Measurements from ENCODE around the gene ZBTB7B.

Gene ZBTB7B

DNA sequence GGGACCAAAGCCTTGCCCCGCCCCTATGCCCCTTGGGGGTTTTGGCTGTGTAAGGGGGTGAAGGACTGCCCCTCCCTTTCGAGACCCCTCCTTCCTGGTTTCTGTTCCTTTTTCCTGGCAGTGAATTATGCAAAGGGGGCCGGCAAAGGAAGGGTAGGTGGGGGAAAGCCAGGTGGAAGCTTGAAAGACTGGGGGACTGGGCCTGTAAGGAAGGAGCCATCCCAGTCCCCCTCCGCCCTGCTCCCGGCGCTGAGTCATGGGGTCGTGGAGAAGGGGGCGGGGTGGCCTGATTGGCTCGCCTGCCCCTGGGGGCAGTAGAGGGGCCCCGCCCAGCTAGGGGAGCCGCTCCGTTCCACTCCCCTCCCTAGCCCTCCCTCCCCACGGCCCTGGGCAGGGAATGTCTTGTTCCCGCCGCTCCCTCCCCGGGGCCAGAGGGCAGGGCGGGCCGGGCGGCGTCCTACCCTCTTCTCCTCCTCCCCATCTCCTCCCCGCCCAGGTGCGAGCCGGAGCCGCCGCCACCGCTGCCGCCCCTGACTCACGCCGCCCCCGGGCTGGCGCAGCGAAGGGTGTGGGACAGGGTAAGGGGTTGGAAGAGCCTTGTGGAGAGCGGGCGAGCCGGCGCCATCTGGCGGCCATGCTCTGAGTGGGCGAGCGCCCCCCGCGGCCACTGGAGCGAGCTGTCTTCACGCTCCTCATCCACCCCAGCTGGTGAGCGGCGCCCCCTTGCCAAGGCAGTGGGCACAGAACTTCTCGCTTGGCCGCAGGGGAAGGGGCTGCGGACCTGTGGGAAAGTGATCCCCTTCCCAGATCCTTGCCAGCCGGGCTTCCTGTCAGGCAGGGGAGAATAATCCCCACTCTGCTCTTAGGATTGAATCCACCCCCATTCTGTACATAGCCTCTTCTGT is 14.7 kb downstream of the ZBTB7B start:
- DNase-seq (ENCODE audit: low spot score) = peak; percentile 89

GRCh38 chr1:155017946-155018316 is 15.3 kb downstream of the ZBTB7B start:
- no peak for DNase-seq (ENCODE audit: low spot score)

- DNase-seq (ENCODE audit: low spot score) = no peak
Observed at GRCh38 chr1:155018617-155019348, 16.2 kb downstream of the ZBTB7B start.

DNA sequence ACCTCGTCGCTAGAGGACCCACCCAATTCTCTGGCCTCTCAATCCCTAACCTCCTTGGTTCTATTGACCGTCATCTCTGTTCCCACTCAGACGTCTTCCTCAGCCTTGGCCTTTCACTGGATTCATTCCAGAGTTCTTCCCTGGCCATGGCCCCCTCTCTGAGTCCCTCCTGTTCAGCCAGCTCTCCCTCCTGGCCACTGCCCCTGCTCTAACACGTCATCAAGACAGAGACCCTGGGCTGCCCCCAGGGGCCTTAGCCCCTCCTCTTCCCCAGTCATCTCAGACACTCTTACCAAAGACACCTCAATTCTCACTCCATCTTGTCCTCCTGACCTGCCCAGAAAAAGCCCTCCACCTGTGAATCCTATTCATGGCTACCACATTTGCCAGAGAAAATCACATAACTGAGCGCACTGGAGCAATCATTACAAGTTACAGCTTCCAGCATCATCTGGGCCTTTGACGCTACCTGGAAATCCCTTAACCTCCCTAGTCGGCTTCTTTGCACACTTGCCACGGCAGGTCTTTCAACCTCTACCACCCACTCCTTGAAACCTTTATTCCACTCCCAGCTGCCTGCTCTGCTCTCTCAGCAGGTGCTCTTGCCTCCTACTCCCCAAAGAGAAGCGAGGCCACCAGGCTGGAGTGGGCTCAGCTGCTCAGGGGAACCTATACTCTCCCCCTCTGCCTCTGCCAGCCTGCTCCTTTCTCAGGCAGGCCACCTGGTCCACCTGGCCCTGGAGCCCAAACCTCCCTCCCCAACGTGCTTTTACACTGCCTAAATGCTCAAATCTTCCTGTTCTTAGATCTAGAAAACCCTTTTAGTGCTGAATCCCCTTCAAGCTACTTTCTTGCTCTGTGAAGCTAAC is 17.0 kb downstream of the ZBTB7B start:
- no peak for DNase-seq (ENCODE audit: low spot score)

DNA sequence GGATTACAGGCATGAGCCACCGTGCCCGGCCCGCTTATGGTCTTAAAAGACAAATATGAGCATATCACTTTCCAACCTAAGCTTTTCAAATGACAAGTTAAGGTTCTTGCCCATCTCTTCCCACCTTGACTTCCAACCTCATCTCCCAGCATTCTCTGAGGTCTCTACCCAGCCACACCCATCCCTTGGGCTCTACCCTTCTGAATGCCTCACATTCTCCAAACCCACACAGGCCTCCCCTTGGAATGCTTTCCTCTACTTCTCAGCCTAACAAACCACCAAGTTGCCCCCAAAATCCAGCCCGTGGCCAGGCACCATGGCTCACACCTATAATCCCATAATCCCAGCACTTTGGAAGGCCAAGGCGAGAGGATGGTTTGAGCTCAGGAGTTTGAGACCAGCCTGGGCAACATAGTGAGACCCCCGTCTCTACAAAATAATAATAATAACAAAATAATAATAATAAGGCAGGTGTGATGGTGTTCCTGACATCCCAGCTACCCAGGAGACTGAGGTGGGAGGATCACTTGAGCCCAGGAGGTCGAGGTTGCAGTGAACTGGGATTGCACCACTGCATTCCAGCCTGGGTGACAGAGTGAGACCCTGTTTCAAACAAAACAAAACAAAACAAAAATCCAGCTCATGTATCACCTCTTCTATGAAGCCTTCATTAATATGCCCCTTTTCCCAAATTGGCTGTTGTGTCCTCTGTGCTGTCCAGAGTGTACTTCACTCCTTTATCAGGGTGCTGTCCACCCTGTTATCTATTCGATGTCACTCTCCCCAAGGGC is 19.7 kb downstream of the ZBTB7B start:
- DNase-seq (ENCODE audit: low spot score) = no peak

DNA sequence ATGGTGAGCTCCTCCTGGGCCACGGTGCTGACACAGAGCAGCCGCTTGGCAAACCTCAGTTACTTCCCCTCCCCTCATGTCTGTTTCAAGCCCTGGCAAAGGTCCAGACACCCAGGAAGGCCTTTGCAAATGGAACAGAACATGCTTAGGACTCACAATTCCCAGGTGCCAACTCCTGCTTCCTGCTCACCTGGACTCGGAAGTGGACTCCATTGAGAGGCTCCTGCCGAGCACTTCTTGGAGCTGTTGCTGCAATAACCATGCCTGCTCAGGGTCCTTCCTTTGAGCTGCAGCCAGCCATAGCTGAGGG is 20.3 kb downstream of the ZBTB7B start:
- DNase-seq (ENCODE audit: low spot score) = no peak

GRCh38 chr1:155023627-155024026 is 21.0 kb downstream of the ZBTB7B start:
- no peak for DNase-seq (ENCODE audit: low spot score)

DNA sequence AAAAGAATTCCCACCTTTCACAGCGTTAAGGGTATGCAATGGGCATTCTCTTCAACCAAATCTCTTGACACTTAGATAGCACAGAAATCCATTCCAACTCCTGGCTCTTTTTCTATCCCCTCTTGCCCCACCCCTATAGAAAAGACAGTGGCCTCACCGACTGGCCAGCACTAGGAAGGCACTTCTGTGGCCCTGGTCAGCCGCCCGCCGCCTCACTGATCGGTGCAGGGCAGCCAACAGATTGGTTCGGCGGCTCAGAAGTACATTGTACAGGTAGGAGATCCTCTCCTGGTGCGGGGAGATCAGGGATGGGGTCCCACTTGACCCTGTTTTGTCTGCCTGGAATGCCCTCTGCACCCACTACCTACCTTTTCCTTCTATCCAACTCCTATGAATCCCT is 21.7 kb downstream of the ZBTB7B start:
- no peak for DNase-seq (ENCODE audit: low spot score)

GRCh38 chr1:155026154-155026553 is 23.6 kb downstream of the ZBTB7B start:
- no peak for DNase-seq (ENCODE audit: low spot score)

- DNase-seq (ENCODE audit: low spot score) = no peak
Observed at GRCh38 chr1:155026588-155026987, 24.0 kb downstream of the ZBTB7B start.

DNA sequence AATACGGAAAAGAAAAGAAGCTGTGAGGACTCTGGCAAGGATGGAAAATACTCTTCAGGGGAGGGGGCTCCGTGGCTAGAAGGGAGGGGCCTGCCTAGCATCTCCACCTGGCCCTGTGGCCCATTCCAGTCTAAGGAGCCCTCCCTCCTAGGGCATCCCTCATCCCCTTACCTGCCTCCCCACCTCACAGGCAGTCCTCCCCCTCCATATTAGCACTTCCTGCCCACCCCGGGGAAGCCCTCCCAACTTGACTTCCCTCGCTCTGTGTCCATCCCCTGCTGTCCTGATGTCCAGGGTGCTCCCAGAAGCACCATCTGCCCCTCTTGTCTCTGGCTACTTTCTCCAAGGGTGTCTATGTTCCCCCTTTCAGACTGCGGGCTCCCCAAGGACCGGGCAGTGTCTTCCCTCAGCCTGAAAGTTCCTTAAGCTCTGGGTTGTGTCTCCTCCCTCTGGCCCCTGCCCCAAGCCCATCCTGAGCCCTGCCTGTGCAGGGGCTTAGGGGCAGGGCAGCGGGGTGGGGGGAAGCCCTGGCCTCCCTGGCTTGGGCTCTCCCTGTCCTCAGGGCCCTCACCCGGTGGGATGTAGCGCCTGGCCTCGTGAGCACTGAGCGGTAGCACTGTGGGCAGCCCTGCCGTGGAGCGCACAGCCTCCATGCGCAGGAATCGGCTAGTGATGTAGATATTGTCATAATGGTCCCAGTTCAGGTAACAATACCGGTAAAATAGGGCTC is 27.1 kb downstream of the ZBTB7B start:
- DNase-seq (ENCODE audit: low spot score) = no peak

DNA sequence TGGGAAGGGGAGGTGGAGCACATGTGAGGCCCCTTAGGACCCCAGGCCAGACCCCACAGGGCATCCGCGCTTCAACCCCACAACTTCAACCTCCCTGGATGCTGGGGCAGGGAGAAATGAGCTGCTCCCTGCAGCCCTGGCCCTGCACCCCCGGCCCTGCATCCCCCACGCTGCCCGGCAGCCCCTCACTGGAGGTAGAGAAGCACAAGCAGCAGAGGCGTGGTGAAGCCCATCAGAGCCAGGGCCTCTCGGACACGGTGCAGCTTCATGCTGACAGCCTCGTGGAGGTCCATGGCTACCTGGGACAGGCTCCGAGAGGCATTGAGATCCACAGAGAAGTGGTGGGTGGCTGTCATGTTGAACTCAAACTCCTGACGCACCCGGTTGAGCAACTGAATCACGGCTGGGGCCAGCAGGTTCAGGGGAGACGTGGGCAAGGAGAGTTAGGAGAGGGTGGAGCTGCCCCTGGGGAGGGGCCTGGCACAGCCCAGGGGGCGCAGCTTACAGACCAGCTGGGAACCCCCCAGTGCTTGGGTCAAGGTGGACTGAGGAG is 27.7 kb downstream of the ZBTB7B start:
- no peak for DNase-seq (ENCODE audit: low spot score)

DNA sequence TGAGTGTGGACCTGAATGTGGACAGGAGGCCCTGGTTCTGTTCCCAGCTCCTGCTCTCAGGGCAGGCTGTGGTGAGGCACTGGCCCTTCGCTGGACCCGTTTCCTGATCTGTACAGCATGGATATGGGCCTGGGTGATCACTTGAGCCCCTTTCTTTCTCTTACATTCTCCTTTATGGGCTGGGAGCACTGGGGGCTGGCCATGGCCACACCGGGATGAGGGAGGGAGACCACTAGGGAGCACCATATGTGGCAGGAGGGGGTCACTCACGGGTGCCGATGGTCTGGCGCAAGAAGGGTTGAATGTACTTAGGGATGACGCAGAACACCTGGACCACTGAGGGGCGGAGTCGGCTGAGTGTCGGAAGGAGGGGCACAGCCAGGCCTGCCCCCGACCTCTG is 28.3 kb downstream of the ZBTB7B start:
- no peak for DNase-seq (ENCODE audit: low spot score)

- no peak for DNase-seq (ENCODE audit: low spot score)
Observed at GRCh38 chr1:155032886-155033285, 30.3 kb downstream of the ZBTB7B start.

GRCh38 chr1:155033524-155033923 is 30.9 kb downstream of the ZBTB7B start, which contains the start of the genes DCST1 and DCST2:
Gene DCST1, plus strand, starts transcription at chr1:155033824. Its CDS starts 213 bp downstream, at chr1:155034037.
Gene DCST2, minus strand, starts transcription at chr1:155033781. Its CDS starts 80 bp downstream, at chr1:155033701.
- no peak for DNase-seq (ENCODE audit: low spot score)

GRCh38 chr1:155034318-155035208 is 32.0 kb downstream of the ZBTB7B start:
- no peak for DNase-seq (ENCODE audit: low spot score)

GRCh38 chr1:155035936-155036335 is 33.3 kb downstream of the ZBTB7B start:
- no peak for DNase-seq (ENCODE audit: low spot score)

DNA sequence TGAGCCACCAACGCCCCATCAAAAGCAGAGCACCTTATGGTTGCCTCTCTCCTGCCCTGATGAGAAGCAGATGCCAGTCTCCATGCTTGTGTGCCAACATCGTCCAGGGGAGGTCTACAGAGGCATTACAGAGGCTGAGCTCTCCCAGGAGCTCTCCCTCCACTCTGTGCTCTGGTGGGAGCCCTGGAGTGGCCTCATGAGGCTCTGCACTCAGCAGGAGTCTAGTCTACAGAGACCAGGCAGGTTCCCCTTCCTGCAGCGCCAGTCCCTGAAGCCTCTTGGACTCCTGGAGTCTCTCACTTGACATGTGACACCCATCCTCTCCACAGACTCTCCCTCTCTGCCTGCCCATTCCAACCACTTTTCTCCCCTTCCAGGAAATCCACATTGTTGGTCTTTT is 34.4 kb downstream of the ZBTB7B start:
- no peak for DNase-seq (ENCODE audit: low spot score)

DNA sequence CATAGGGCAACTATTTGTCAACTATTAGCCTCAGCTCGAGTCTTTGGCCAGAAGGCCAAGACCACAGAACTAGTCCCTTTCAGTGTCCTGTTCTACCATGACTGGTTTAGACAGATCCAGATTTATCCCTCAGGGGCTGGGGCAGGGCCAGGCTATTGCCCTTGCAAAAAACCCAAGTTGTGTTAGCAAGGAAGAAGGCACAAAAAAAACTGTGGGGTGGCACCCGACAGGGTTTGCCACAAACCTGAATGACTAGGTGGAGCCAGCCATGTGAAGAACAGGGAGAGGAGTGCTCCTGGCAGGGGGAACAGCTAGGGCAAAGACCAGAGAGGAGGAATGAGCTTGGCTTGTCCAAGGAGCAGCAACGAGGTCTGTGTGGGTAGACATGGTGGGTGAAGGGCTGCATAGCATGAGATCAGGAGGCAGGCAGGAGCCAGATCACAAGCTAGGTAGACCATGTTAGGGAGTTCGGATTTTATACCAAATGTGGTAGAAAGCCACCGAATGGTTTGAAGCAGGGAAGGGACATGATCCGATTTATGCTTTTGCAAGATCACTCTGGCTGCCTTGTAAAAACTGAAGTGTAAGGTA is 35.3 kb downstream of the ZBTB7B start:
- DNase-seq (ENCODE audit: low spot score) = no peak

Data from hematopoietic multipotent progenitor cell treated with erythropoietin and hydrocortisone succinate and interleukin-3 and kit ligand, for 17 days (in vitro differentiated cells).